PC-3 (cell line): ENCODE measurements around the gene KDM4B.

Experiments used
- CTCF ChIP-seq: fragments of 300-600 bp; sonication (generic); conservative IDR thresholded peaks from 2 replicates; pipeline ENCODE4 v1.5.1; 2017; ENCODE audit warnings: antibody characterized with exemption, low read depth, mild to moderate bottlenecking, low read length
- EZH2 ChIP-seq: fragments of 300-600 bp; sonication (generic); IDR thresholded peaks from one replicate; pipeline ENCODE4 v1.6.1; 2017; ENCODE audit warnings: antibody characterized with exemption, mild to moderate bottlenecking, low read length; ENCODE audit not compliant: unreplicated experiment
- EZH2phosphoT487 ChIP-seq: fragments of 300-600 bp; sonication (generic); IDR thresholded peaks from 2 replicates; pipeline ENCODE4 v1.6.1; 2018; ENCODE audit warnings: mild to moderate bottlenecking, antibody characterized with exemption, low read length, borderline replicate concordance

DNA sequence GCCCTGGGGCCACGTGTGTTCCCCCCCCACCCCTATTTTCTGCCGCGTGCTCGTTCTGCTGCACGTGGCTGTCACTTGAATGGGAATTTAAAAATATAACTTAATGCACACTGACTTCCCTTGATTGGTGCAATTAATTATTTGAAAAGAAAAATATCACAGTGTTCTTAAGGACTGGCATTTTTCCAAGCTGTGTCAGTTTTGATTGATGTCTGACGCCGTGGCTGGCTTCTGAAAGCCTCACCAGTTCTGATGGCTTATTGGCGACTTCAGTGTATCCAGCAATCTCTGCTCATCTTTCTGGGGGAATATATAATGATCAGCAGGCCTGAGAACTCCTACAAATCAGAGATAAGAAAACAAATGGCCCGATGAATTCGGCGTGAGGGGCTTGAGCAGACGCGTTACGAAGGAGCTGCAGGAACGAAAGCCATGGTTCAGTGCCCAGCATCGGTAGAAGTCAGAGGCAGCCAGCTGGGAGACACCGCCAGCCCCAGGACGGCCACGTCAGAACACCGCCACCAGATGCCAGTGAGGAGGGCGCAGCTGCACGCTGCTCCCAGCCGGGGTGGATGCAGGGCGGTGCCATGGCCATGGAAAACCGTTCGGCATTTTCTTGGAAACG is 111.2 kb downstream of the KDM4B start:
- TF ChIP-seq CTCF = no peak
- no peak for TF ChIP-seq EZH2
- TF ChIP-seq EZH2phosphoT487 = no peak
